ENCODE results near the gene PWP1.
A peak's percentile ranks its signal among the peaks of the same experiment; 100 is the strongest.

The PWP1 gene

DNA sequence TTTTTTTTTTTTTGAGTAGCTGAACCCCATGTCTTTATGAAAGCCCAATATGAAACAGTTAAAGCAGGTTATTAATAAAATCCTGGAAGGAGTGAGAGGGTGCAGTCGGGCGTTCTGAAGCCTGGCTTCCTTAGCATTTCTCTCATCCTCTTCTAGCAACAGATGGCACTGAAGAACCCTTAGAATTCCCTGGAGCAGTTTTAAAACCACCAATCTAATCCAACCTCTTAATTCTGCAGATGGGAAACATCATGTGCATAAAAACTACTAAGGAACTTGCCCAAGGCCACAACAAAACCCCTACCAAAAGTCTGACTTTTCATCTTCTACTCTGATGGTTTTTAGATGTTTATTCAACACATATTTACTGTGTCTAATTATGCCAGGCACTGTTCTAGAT is 50.2 kb downstream of the PWP1 start:
- DNase-seq (ENCODE audit: low read depth): no peak

DNA sequence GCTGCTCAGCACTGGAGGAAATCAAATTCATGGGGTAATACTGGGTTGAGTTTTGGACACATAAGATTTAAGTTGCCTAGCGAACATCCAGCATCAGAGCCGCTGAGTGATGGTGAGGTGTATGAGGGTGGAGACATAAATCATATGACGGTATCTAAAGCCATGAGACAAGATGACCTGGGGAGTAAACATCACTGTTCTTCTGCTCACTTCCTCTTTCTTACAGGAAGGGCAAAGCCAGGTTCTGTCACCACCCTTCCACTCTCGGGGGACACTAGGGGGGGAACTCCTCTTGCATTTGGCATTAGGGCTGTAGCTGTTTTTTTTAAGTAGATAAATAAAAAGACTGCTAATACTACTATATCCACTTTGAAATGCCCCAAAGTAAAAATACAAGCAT is 51.3 kb downstream of the PWP1 start:
- DNase-seq (ENCODE audit: low read depth): no peak

DNA sequence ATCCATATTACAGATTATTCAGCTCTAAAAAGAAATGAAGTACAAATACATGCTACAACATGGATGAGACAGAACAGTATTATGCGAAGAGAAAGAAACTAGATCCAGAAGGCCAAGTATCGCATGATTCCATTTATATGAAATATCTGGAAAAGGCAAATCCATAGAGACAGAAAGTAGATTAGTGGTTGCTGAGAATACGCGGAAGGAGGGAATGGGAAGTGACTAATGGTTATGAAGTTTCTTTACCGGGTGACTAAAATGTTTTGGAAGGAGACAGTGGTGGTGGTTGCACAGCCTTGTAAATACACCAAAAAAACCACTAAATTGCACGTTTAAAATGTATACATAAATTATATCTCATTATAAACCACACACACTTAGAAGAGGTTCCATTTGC is 62.9 kb downstream of the PWP1 start:
- no peak for DNase-seq (ENCODE audit: low read depth)

DNA sequence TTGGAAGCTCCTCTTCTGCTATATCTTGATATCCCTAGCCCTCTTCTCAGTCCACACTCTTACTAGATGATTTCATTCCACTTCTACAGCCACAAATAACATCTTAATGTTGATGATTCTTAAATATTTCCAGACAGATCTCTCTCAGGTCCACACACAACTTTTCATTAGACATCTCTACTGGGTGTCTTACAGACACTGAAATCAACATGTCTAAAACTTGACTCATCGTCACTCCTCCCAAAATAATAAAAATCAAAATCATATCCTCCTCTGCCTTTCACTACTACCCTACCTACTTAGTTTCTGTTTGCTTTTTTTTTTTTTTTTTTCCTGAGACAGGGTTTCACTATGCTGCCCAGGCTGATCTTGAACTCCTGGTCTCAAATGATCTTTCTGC is 63.5 kb downstream of the PWP1 start:
- DNase-seq (ENCODE audit: low read depth): no peak

DNA sequence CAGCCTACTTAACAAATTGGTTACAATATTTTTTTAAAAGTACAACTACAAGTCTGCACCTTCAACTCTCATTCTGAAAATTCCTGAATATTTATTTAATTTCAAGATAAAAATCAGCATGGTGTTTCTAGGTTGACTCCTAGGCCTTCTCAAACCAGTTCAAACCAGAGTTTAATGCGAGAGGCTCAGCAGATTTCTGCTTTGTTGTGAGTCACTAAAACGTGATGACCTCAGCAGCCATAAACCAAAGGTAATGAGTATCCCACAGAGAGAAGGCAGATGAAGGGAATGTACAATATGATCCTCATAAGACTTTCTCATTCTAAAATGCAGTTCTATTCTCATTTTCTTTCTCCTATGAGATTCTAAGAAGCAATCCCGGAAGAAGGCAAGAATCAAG is 73.8 kb downstream of the PWP1 start:
- no peak for DNase-seq (ENCODE audit: low read depth)

DNA sequence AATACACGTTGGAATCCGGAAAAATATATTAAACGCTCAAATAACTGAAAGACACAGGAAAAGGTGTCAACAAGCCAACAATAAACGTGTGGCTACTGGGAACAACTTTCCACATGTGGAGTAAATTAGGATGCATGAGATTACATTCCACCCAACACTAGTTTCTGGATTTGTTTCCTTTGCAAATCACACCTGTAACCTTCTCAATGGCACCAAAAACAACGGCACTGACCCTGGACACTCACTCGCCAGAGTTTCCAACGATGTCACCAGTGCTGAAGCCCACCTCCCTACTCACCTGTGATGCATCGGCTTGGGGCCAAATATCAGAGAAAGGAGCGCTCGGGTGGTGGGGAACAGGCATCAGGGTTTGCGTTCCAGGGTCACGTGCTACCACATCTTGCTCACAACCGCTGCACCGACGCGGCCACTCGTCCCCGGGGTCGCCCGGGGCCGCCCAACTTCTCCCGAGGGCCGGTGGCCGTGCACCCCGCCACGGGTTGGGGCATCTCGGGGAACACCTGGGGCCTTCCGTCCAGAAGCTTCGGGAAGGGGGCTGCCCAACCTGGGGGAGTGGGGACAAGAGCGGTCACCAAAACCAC is 74.7 kb downstream of the PWP1 start:
- DNase-seq (ENCODE audit: low read depth): no peak

DNA sequence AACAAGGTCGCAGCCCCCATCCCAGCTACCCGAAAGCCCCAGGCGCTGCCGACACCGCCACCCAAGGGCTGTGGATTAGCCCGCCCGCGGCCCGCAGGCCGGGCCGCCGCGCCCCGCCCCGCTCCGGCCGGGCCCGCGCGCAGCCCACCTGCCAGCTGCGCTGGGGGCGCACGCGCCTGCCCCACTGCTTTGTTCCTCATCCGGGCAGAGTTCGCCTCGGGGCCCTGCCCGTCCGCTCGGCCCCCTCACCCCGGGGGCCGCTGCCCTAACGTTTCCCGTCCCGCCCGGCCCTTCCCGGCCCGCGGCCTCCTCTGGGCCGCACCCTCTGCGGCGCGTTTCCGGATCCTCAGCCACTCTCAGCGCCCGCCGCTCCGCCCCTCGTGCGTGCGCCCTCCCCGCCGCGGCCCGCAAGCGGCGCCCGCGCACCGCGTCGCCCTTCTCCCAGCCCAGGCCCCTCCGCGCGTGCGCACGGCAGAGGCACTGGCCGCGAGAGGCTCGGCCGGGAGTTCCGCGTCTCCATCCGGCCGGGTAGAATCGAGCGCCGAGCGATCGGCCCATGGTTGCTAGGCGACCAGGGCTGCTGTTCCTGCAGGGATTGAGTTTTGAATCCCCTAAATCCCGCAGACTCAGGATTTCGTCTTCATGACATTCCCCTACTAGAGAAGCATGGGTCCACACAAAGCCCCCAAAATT is 75.4 kb downstream of the PWP1 start, which contains the start of gene PRDM4:
PRDM4 (minus strand) TSS at position 329 of the 693 bp plus-strand sequence. CDS start 622 bp downstream, outside the sequence.
- DNase-seq (ENCODE audit: low read depth): peak; percentile 82

DNA sequence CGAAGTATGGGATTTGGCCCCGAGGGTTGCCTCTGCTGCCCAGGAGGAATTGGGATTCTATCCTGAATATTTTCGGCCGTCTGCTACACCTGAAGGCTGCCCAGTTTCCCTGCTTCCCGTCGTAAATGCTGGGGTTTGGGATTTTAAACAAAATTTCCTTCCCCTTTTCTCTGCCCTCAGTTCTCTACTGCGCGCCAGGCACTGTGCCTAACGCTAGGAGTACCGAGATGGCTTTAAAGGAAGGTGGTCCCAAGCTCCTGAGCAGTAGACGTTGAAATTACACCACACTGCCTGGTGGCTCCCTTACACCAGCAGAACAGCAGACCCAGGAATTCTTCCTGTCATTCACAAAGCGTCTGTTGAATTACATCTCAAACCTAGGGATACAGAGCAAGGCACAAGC is 75.9 kb downstream of the PWP1 start:
- DNase-seq (ENCODE audit: low read depth): no peak
